Keratinocyte (primary cell): Measurements from ENCODE around the gene ZNF93. TPM values are rescaled to one million over a fixed set of nuclear protein-coding genes. Genes with fewer than 3 reads are reported as not detected.
"Not testable (repeated sequence)": the region's sequence is repeated elsewhere in the genome, so short reads cannot be mapped to it uniquely, and the experiment has no call there.

Source experiments
- DNase-seq: peaks from one replicate; pipeline ENCODE4 v3.0.0-alpha.2; 2011; ENCODE audit warnings: low read depth, missing footprints, low spot score
- FAIRE-seq: peaks from 2 replicates; lab custom pipeline; 2011; peaks lifted over from hg19 to GRCh38; lab: Jason Lieb, UNC
- H2AFZ ChIP-seq: 2 replicates; pipeline ENCODE4 v1.6.0; 2012; ENCODE audit warnings: low read length, control low read depth, inconsistent platforms; ENCODE audit not compliant: control insufficient read depth
- H3K27ac ChIP-seq: 2 replicates; pipeline ENCODE4 v1.5.1; 2011; ENCODE audit warnings: low read length; ENCODE audit not compliant: control insufficient read depth, insufficient read depth
- H3K27me3 ChIP-seq: 3 replicates; pipeline ENCODE4 v1.6.0; 2011; ENCODE audit warnings: low read length; ENCODE audit not compliant: control insufficient read depth, insufficient read depth; ENCODE audit errors: extremely low read depth
- H3K36me3 ChIP-seq, 2 experiments: 2 replicates in 1 of 2; 3 replicates in 1 of 2; pipeline ENCODE4 v1.5.1; 2011; ENCODE audit warnings: low read length in 2 of 2, mild to moderate bottlenecking in 1 of 2; ENCODE audit not compliant: control insufficient read depth in 2 of 2, insufficient read depth in 2 of 2; ENCODE audit errors: extremely low read depth in 1 of 2
- H3K4me1 ChIP-seq: 3 replicates; pipeline ENCODE4 v1.5.1; 2011; ENCODE audit warnings: low read length; ENCODE audit not compliant: control insufficient read depth, insufficient read depth; ENCODE audit errors: extremely low read depth
- H3K4me2 ChIP-seq: 3 replicates; pipeline ENCODE4 v1.6.0; 2011; ENCODE audit warnings: low read depth, low read length; ENCODE audit not compliant: control insufficient read depth, insufficient read depth; ENCODE audit errors: extremely low read depth
- H3K4me3 ChIP-seq, 3 experiments: fragments of 200-600 bp in 1 of 3; sonication (generic) in 1 of 3; 2 replicates in 2 of 3; 3 replicates in 1 of 3; pipeline ENCODE4 v1.5.1; 2011 to 2016; ENCODE audit warnings: low read length in 3 of 3, mild to moderate bottlenecking in 3 of 3, control low read depth in 2 of 3, inconsistent platforms in 1 of 3, low read depth in 1 of 3, mixed read lengths in 1 of 3, mixed run types in 1 of 3, moderate library complexity in 1 of 3; ENCODE audit not compliant: control insufficient read depth in 2 of 3, insufficient read depth in 2 of 3; ENCODE audit errors: extremely low read depth in 1 of 3
- H3K79me2 ChIP-seq: 2 replicates; pipeline ENCODE4 v1.6.0; 2012; ENCODE audit warnings: low read length; ENCODE audit not compliant: control insufficient read depth, insufficient read depth
- H3K9ac ChIP-seq: 3 replicates; pipeline ENCODE4 v1.6.0; 2011; ENCODE audit warnings: low read length; ENCODE audit not compliant: control insufficient read depth, insufficient read depth; ENCODE audit errors: extremely low read depth
- H3K9me1 ChIP-seq: 3 replicates; pipeline ENCODE4 v1.6.0; 2011; ENCODE audit warnings: low read length; ENCODE audit not compliant: control insufficient read depth, insufficient read depth; ENCODE audit errors: extremely low read depth
- H3K9me3 ChIP-seq: 2 replicates; pipeline ENCODE4 v1.5.1; 2012; ENCODE audit warnings: low read depth, low read length; ENCODE audit not compliant: control insufficient read depth
- H4K20me1 ChIP-seq: 3 replicates; pipeline ENCODE4 v1.6.0; 2011; ENCODE audit warnings: low read length; ENCODE audit not compliant: control insufficient read depth, insufficient read depth; ENCODE audit errors: extremely low read depth
- EZH2 ChIP-seq: IDR thresholded peaks from one replicate; pipeline ENCODE4 v1.6.1; 2012; ENCODE audit warnings: inconsistent platforms, mild to moderate bottlenecking, low read length, moderate library complexity
- dilution Hi-C: fragments of 300-500 bp; cut with MboI; formaldehyde crosslinking; loops from one replicate; pipeline ENCODE4 v1.7.0; 2020; ENCODE audit warnings: low sequenced_read_pairs; ENCODE audit not compliant: extremely low pct_ligation_motif_present
- polyA plus RNA-seq, 5 experiments: library from polyadenylated mRNA; depleted of rRNA in 3 of 5; stranded (reverse) in 3 of 5; stranded (forward) in 1 of 5; unstranded in 1 of 5; fragments of >200 nt; gene quantifications; 1 replicate in 1 of 5; 2 replicates in 3 of 5; 3 replicates in 1 of 5; pipeline versions ENCODE4 v1.2.1 to v1.2.3, GENCODE V29; 2011 to 2012; ENCODE audit warnings: missing spikeins in 2 of 5, low read depth in 1 of 5, low replicate concordance in 1 of 5
- TF ChIP-seq, protein P1 (sequence below), 3 experiments: IDR thresholded peaks in 1 of 3; conservative IDR thresholded peaks in 1 of 3; optimal IDR thresholded peaks in 1 of 3; 2 replicates in 2 of 3; 3 replicates in 1 of 3; pipeline versions ENCODE3 to v1.5.1; 2011; ENCODE audit warnings: low read length in 3 of 3, mild to moderate bottlenecking in 3 of 3, moderate library complexity in 2 of 3, control low read depth in 1 of 3, inconsistent platforms in 1 of 3; ENCODE audit not compliant: insufficient read depth in 2 of 3; ENCODE audit errors: extremely low read depth in 1 of 3

ZNF93 gene
- polyA plus RNA-seq, 1 donor (not counting 4 experiments of a cell fraction or from before 2014, with no cell fraction given), result 4.8 TPM

DNA sequence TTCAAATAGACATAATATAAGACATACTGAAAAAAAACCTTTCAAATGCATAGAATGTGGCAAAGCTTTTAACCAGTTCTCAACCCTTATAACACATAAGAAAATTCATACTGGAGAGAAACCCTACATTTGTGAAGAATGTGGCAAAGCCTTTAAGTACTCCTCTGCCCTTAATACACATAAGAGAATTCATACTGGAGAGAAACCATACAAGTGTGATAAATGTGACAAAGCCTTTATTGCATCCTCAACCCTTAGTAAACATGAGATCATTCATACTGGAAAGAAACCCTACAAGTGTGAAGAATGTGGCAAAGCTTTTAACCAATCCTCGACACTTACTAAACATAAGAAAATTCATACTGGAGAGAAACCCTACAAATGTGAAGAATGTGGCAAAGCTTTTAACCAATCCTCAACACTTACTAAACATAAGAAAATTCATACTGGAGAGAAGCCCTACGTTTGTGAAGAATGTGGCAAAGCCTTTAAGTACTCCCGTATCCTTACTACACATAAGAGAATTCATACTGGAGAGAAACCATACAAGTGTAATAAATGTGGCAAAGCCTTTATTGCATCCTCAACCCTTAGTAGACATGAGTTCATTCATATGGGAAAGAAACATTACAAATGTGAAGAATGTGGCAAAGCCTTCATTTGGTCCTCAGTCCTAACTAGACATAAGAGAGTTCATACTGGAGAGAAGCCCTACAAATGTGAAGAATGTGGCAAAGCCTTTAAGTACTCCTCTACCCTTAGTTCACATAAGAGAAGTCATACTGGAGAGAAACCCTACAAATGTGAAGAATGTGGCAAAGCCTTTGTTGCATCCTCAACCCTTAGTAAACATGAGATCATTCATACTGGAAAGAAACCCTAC, 32.9 kb downstream of the ZNF93 start:
- H3K4me3 ChIP-seq, H4K20me1 ChIP-seq, H3K4me1 ChIP-seq, H3K36me3 ChIP-seq, FAIRE-seq, H3K27me3 ChIP-seq, H3K27ac ChIP-seq, H3K4me2 ChIP-seq, H3K9ac ChIP-seq, H2AFZ ChIP-seq, dilution Hi-C loops, H3K9me1 ChIP-seq, DNase-seq, H3K79me2 ChIP-seq: not testable (repeated sequence)
- H3K9me3 ChIP-seq, result peaks cover 22% of the 10 kb centered on the region

DNA sequence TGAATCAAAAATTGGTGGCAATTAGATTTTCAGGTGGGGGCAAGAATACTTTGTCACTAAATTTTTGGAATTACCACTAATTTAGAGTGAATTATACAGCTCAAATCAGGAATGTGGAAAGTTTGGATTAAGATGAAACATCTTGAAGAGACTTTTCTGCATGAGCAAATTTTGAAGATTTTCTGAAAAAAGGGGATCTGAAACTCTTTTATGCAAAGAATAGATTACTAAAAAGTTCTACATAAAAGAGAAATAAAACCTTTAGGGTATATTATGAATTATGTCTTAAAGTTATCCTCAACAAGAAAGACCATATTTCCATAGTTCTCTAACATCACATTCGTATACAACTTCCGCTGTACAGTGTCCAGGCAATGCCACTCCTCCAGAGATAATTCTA, 36.7 kb downstream of the ZNF93 start:
- H3K36me3 ChIP-seq, result no peaks in the 10 kb centered on the region
- peaks cover 16% of the 10 kb centered on the region for H3K9me3 ChIP-seq
- H3K9ac ChIP-seq, result no peak overlapping the region
- H3K79me2 ChIP-seq, result no peaks in the 10 kb centered on the region
- H3K9me1 ChIP-seq, result no peaks in the 10 kb centered on the region
- H3K27ac ChIP-seq, result no peak overlapping the region
- no peaks in the 10 kb centered on the region for H3K27me3 ChIP-seq
- no peaks in the 10 kb centered on the region for H3K4me1 ChIP-seq
- DNase-seq (no peak), FAIRE-seq (no peak)
- no peak overlapping the region for H2AFZ ChIP-seq
- H3K4me3 ChIP-seq, result no peak overlapping the region
- TF ChIP-seq, protein P1, sequence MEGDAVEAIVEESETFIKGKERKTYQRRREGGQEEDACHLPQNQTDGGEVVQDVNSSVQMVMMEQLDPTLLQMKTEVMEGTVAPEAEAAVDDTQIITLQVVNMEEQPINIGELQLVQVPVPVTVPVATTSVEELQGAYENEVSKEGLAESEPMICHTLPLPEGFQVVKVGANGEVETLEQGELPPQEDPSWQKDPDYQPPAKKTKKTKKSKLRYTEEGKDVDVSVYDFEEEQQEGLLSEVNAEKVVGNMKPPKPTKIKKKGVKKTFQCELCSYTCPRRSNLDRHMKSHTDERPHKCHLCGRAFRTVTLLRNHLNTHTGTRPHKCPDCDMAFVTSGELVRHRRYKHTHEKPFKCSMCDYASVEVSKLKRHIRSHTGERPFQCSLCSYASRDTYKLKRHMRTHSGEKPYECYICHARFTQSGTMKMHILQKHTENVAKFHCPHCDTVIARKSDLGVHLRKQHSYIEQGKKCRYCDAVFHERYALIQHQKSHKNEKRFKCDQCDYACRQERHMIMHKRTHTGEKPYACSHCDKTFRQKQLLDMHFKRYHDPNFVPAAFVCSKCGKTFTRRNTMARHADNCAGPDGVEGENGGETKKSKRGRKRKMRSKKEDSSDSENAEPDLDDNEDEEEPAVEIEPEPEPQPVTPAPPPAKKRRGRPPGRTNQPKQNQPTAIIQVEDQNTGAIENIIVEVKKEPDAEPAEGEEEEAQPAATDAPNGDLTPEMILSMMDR (optimal IDR thresholded peaks at IDR 0.05 in 1 of 3, IDR thresholded peaks at IDR 0.05 in 1 of 3, conservative IDR thresholded peaks at IDR 0.05 in 1 of 3; ENCODE audit: extremely low read depth in 1 of 3, insufficient read depth in 2 of 3, low read length in 3 of 3), result no peak
- TF ChIP-seq EZH2, result no peak
- dilution Hi-C loops, result no loop called here
- H3K4me2 ChIP-seq, result no peak overlapping the region
- no peaks in the 10 kb centered on the region for H4K20me1 ChIP-seq
